CD4-positive, alpha-beta T cell treated with Interleukin-6 at 100 ng/mL for 8 hours (primary cell): Measurements from ENCODE around the gene ADAM11.
"Not testable (repeated sequence)": the region's sequence is repeated elsewhere in the genome, so short reads cannot be mapped to it uniquely, and the experiment has no call there.

Source experiments
- DNase-seq: peaks from one replicate; pipeline ENCODE4 v3.0.0-alpha.2; 2020; ENCODE audit warnings: mixed read lengths, low spot score

ADAM11 gene

DNA sequence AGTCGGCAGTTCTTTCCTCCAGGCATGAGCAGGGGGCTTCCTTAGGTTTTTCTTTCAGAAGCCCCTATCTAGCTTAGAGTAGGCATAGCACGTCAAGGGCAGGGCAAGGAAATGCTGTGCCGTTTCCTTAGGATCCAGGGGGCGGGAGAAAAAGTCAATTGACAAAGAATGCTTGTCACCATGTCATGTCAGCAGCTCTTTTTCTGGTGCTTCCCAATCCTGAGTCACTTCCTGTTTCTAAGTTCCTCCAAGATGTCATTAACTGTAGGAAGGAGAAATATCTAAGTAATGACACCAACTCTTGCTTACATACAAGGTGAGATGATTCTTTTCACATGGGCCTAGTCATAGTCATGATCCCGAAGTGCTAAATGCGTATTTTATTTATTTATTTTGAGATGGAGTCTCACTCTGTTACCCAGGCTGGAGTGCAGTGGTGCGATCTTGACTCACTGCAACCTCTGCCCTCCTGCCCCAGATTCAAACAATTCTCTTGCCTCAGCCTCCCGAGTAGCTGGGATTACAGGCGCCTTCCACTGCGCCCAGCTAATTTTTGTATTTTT, 36.1 kb downstream of the ADAM11 start:
- no peak for DNase-seq

DNA sequence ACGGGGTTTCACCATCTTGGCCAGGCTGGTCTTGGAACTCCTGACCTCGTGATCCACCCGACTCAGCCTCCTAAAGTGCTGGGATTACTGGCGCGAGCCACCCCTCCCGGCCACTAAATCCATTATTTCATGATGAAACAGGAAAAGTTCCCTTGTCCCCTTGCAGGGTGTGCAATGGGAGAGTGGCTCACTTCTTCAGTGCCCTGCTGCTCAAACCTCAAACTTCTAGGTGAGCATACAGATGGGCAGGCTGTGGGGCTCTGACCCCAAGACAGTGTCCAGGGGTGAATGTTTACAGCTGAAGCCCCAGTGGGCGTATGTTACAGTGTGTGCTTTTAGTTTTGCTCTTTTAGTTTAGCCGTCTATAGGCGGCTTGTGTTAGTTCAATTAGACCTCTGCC, 36.6 kb downstream of the ADAM11 start:
- no peak for DNase-seq

DNA sequence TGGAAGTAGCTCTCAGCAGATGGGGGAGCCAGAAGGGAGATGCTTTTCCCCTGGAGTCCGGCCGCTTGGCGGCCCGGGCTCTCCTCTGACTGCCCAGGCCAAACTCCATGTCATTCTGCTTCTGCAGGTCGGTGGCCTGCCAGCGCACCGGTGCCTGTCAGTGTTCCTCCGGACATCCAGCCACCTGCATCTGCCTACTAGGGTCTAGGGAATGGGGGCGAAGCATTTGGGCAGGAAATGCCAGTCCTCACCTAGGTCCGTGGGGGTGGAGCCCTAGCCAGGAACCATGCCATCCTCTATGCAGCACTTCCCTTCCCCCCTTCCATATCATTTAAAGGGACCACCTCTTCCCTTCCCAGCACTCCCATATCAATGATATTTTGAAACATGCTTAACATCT, 37.1 kb downstream of the ADAM11 start:
- no peak for DNase-seq

DNA sequence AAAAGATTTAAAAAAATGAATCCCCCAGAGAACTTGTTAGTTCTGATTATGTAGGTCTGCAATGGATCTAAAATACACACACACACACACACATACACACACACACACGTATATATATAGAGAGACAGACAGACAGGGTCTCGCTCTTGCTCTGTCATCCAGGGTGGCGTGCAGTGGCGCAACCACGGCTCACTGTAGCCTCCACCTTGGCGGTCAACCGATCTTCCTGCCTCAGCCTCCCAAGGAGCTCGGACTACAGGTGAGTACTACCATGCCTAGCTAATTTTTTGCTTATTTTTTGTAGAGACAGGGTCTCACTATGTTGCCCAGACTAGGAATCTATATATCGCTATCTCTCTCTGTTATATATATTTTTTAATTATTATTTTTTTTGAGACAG, 37.9 kb downstream of the ADAM11 start:
- DNase-seq, result no peak

DNA sequence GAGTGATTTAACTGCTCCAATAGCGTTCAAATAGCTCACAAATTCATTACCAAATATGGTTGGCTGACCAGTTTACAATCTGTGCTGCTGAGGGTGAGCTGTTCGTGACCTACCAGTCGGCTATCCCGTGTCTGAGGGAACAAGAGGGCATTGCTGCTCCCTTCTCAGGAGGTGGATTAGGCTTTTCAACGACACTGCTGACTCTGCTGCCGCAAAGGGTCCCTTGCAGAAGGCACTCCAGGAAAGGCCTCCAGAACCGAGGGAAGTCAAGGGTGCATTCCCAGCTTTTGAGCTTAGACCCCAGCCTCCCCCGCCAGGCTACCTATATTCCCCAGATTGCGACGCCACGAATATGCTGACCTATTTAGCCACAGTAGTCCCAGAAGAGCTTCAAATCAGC, 39.0 kb downstream of the ADAM11 start:
- no peak for DNase-seq

DNA sequence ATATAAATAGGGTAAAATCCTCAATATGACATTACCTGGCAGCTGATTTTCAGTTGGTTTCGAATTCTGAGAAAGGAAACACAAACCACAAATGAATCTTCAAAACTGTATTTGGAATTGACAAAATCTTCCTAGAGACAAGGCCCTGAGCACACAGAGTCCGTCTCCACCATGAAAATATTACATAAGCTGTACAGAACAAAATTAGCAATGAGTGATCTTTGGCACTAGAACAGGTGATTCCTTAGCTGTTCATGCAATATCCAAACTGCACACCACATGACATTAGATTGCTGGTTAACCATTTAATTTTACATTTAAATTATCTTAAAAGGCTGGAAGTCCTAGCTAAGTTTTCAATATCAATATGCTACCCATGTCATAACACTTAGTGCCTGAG, 39.6 kb downstream of the ADAM11 start:
- DNase-seq, result no peak

DNA sequence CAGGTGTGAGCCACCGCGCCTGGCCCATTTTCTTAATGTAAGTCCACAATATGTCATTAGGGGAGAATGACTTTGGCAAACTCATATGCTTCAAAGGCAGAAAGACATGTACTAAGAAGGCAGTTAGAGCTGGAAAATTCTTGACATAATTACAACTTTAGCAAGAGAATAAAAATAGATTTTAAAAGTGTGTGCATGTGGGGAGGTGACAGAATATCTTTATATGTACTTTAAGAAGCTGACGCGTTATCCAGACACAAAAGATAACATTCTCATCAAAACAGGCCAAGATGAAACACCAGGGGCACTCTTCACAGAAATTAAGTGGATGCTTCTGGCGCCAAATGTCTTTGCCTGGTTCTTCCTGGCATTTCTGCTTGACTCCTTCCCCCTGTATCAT, 43.1 kb downstream of the ADAM11 start:
- no peak for DNase-seq

DNA sequence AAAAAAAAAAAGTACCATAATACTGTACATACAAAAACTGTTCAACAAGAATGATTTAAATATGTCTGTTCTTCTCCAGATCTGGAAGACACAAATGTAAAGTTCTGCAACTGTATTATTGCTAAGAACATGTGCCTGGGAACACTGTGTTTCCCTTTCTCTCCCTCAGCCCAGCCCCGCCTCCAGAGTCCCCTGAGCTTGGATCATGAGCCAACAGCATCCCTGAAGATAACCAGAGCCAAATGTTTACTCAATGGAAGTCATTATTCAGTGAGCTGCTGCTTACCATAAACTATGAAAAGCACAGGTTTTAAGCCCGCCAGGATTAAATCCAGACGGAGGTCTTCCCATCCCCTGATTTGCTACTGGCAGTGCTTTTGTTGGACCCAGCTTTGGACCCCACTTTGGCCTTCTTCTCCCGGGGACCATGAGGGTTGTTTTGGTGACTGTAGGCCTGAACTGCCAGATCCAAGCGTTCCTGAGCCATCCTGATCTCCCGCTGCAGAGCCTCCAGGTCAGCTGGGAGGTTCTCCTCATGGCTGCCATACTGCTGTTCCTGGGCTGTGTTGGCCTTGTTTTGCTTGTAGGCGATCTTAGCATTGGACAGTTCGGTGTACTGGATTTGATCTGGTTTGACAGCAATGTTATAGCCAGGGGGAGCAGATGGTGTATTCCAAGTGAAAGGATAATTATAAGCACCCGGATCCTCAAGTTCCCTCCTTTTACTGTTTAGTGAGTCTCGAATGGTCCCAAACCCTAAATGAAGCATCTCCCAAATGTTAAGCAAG, 45.7 kb downstream of the ADAM11 start:
- no peak for DNase-seq

DNA sequence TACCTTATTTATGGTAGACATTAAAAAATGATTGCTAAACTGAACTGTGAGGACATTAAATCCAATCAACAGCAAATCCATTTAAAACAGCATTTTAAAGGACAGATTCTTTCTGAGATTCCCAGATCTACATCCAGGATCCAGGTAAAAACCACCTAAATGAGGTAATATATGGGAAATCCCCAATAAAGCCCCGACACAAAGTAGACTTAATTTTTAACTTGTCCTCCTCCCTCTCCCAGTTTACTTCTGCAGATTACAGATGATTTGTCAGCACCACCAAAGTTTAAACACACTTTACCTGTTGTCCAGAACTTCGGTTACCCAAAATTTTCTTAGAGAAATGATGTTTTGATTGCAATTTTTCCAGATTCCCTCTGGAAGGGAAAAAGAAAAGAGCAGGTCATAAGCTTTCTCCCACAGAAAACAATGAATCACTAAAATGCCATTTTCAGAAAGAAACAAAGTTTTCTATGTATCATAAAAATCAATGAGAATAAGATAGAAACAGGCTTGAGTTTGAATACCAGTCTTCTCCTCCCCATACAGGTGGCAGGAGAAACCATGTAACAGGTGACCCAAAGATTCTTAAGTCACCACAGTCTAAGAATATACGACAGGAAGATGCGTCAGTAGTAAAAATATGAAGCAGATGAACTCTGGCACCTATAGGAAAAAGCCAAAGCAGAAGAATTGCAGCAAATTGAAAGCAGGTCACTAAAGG, 48.5 kb downstream of the ADAM11 start:
- DNase-seq, result no peak

DNA sequence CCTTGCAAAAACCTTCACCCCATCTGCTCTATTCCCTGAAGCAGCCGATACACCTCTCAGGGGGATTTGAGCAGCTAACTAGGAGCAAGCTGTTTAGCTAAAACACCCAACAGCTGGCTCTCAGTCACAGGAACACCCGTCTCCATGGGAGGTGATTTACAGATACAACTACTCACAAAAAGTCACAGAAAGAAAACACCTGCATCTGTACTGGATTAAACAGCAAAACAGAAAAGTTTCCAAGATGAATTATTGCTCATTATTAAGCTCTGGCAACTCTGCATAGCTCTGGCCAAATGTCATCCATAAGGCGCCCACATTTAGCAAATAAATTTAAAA, 49.0 kb downstream of the ADAM11 start:
- DNase-seq, result no peak

DNA sequence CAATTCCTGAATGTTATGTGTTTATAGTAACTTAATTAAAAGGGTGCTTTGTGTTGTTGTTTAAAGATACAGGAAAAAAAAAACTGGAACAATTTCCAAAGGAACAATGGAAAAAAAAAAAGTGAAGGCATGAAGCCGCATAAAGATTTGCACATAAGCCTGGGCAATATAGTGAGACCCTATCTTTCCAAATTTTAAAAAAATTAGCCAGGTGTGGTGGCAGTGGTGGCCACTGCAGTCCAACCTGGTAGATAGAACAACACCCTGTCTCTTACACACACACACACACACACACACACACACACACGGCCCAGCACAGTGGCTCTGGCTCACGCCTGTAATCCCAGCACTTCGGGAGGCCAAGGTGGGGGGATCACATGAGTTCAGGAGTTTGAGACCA, 49.4 kb downstream of the ADAM11 start:
- DNase-seq, result no peak

DNA sequence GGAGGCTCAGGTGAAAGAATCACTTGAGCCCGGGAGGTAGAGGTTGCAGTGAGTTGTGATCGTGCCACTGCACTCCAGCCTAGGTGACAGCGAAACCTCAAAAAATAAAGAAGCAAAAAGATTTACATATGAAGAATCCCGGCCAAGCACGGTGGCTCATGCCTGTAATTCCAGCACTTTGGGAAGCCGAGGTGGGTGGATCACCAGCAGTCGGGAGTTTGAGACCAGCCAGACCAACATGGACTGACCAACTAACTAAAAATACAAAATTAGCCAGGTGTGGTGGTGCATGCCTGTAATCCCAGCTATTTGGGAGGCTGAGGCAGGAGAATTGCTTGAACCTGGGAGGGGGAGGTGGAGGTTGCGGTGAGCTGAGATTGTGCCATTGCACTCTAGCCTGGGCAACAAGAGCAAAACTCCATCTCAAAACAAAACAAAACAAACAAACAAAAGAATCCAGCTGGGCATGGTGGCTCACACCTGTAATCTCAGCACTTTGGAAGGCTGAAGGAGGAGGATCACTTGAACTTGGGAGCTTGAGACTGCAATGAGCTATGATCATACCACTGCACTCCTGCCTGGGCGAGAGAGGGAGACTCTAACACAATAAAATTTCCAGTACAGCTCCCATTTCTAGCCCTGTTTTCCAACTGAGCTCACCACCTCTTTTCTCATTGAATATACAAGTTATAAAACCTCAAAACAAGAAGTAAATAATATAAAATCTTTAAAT, 50.0 kb downstream of the ADAM11 start:
- DNase-seq, result not testable (repeated sequence)

DNA sequence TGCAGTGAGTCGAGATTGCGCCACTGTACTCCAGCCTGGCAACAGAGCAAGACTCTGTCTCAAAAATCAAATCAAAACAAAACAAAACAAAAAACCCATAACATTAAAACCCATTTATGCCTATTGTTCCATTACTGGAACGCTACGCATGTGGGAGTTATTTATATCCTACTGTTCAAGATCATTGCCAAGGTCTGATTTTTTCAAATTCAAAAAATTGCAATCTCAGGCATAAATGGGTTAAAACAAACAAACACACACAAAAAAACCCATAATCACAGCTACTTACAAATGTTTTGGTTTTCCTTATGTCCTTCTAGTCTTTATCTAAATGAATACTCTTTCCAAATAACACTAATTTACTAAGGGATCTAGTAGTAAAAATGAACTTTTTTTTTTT, 53.5 kb downstream of the ADAM11 start:
- no peak for DNase-seq

DNA sequence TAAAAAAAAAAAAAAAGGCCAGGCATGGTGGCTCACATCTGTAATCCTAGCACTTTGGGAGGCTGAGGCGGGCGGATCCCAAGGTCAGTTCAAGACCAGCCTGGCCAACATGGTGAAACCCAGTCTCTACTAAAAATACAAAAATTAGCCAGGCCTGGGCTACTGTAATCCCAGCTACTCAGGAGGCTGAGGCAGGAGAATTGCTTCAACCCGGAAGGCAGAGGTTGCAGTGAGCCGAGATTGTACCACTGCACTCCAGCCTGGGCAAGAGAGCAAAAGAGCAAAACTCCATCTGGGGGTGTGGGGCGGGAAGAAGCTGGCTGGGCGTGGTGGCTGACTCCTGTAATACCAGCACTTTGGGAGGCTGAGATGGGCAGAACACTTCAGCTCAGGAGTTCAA, 59.7 kb downstream of the ADAM11 start:
- not testable (repeated sequence) for DNase-seq

DNA sequence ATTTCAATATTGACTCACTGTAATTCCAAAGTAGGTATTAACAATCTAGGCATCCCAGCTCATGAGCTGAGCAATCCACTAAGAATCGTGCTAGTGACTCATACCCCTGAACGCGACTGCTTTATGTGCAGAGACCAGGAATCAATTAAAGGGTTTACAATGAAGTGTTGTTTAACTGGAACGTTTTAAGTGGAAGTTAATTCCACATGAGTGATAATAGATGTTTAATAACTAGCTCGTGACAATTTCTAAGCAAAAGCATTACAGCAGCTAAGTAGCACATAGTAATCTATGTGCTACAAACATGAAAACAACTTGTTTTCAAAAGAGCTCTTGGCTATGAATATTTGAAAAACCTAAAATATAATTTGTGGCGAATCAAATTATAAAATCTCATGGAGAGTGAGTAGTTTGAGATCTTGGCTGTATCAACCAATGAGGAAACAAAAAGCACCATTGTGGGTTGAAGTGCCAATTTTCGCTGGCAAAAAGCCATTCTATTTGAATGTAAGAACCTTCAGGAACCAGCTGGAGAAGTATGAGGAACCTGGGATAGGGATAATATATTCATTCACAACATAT, 61.9 kb downstream of the ADAM11 start:
- DNase-seq, result no peak

DNA sequence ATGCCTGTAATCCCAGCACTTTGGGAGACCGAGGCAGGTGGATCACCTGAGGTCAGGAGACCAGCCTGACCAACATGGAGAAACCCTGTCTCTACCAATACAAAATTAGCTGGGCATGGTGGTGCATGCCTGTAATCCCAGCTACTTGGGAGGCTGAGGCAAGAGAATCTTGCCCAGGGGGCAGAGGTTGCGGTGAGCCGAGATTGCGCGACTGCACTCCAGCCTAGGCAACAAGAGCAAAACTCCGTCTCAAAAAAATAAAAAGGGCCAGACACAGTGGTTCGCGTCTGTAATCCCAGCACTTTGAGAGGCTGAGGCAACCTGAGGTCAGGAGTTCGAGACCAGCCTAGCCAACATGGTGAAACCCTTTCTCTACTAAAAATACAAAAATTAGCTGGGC, 66.4 kb downstream of the ADAM11 start:
- not testable (repeated sequence) for DNase-seq

DNA sequence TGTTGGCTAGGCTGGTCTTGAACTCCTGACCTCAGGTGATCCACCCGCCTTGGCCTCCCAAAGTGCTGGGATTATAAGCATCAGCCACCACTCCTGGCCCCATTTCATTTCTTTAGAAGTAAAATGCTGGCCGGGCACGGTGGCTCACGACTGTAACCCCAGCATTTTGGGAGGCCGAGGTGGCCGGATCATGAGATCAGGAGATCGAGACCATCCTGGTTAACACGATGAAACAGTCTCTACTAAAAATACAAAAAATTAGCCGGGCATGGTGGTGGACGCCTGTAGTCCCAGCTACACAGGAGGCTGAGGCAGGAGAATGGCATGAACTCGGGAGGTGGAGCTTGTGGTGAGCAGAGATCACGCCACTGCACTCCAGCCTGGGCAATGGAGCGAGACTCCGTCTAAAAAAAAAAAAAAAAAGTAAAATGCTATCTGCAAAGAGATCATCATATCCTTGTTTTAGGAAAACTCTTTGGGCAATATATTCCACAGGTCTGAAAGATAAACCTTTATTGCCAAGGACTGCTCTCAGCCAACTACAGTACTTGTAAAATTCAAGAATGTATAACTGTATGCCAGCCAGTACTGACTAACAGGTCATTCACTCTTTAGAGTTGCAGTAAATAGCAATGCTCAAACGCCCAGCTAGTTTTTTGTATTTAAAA, 67.5 kb downstream of the ADAM11 start:
- DNase-seq, result no peak

DNA sequence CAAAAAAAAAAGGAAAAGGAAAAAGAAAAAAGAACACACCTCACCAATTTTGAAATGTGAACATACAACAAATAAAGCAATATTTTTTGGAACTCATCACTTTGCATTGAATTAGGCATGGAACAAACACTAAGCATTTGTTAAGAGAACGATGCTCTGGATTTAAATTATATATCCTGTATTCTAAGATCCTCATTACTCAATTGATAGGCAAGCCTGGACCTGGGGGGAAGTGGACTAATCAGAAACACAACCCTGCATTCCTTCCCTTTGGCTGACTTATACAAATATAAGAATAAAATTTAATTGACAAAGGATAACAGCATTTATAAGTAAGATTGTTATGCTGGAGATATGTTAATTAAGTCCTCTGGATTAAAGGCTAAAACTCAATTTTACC, 69.1 kb downstream of the ADAM11 start:
- DNase-seq, result no peak

DNA sequence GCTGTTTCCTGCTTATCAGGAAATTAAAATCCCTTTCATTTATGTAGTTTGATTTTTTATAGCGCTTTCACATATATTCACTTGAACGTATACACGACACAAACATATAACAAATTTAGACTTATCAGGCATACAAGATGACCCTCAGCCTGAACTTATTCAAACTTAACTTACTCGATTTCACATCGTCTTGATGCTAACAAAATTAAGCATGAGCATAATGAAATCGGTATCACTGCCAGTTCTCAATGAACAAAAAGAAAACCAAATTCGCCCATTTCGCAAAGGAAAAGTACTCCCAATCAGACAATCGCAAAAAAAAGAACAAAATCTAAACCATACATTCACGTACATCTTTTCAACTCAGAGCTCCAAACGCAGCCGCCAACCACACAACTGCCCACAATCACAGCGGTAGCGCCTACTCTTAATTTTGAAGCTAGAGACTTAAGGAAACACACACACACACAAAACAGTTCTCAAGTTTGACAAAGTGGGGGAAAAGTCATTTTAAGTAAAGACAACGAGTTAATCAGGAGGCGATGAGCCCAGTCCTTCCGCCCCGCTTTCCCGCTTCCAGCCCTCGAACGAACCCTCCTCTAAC, 70.2 kb downstream of the ADAM11 start:
- no peak for DNase-seq

DNA sequence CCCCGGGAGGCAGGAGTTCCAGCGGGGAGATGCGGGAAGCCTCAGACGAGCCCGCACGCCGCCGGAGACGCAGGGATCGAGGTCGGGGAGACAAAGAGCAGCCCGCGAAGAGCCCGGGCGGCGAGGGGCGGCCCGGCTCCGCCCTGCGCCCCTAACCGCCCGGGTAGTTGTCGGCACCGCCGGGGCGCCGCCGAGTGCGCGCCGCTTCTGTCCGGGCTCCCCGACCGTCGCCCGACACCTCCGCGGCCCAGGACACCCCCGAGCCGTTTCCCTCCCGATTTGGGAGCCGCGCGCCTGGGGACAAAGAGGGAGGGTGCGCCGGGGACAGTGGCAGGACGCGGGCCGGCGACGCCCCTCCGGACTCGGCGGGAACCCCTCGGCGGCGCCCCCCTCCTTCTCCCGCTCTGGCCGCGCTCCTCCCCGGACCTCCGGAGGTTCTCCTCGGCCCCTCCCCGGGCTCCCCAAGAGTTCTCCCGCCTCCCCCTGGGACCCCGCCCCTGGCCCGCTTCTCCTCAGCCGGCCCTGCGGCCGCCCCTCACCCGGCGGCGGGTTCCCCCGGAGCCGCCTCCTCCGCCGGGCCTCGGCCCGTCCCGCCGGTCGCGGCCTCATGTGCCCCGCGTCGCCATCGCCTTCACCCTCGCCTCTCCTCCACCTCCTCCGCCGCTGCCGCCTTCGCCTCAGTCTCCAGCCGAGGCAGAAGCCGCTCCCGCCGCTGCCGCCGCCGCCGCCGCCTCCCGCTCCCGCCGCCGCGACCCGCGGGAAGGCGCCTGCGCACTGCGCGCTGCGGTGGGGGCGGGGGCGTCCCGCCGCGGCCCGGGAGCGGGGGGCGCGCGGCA, 71.0 kb downstream of the ADAM11 start, which contains the start of gene GJC1:
Gene GJC1, minus strand, starts transcription at position 765 of the 836 bp plus-strand sequence. CDS start 24,470 bp downstream, outside the sequence.
- DNase-seq, result no peak
